Neutrophil (primary cell): Measurements from ENCODE around the gene TRIM38.

Experiments
- H3K27ac ChIP-seq: fragments of 200-600 bp; sonication (generic); 2 replicates; pipeline ENCODE4 v1.5.1; 2016; ENCODE audit warnings: mild to moderate bottlenecking, moderate library complexity
- H3K27me3 ChIP-seq: fragments of 200-600 bp; sonication (generic); 2 replicates; pipeline ENCODE4 v1.6.0; 2016; ENCODE audit warnings: mild to moderate bottlenecking
- H3K36me3 ChIP-seq: fragments of 200-600 bp; sonication (generic); 2 replicates; pipeline ENCODE4 v1.5.1; 2017
- H3K4me1 ChIP-seq, 2 experiments: fragments of 200-600 bp in 1 of 2; sonication (generic) in 1 of 2; 1 replicate in 1 of 2; 2 replicates in 1 of 2; pipeline versions ENCODE4 v1.5.1 to v1.6.1; 2013 to 2016; ENCODE audit warnings: low read depth in 1 of 2, low read length in 1 of 2, mild to moderate bottlenecking in 1 of 2, moderate library complexity in 1 of 2; ENCODE audit not compliant: control insufficient read depth in 1 of 2, insufficient read depth in 1 of 2
- H3K4me3 ChIP-seq, 2 experiments: fragments of 200-600 bp in 1 of 2; sonication (generic) in 1 of 2; 1 replicate in 1 of 2; 2 replicates in 1 of 2; pipeline ENCODE4 v1.5.1; 2013 to 2016; ENCODE audit warnings: low read depth in 1 of 2, low read length in 1 of 2, mild to moderate bottlenecking in 1 of 2, moderate library complexity in 1 of 2
- H3K9me3 ChIP-seq: fragments of 200-600 bp; sonication (generic); 2 replicates; pipeline ENCODE4 v1.5.1; 2016
- TF ChIP-seq, protein P1 (sequence below): fragments of 200-600 bp; sonication (generic); IDR thresholded peaks from 2 replicates; pipeline ENCODE4 v1.5.1; 2016; ENCODE audit warnings: antibody characterized with exemption

TRIM38 gene

DNA sequence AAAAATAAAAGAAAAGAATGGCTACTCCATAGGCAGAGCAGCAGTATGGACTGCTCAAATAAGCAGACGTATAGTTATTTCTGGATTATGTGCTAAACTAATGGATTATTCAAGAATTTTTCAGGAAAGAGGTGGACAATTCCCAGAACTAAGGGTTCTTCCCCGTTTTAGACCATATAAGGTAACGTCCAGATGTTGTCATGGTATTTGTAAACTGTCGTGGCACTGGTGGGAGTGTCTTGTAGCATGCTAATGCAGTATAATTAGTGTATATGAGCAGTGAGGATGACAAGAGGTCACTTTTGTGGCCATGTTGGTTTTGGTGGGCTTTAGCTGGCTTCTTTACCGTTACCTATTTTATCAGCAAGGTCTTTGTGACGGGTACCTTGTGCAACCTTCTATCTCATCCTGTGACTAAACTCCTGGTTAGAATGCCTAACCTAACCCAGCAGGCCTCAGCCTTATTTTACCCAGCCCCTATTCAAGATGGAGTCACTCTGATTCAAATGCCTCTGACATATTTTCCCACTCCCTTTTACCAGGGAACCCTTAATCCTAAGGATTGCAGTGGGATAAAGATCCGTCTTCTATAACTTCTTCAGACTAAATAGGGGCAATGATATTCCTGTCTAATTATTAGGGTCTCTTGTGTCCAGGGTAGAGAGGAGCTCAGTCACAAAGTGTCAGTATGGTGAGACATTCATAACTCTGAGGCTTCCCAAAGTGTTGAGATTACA lies 11.1 kb upstream of the TRIM38 start:
- Histone ChIP-seq H3K4me1 (no peaks in the 10 kb centered on the region), H3K36me3 (no peaks in the 10 kb centered on the region), H3K9me3 (no peaks in the 10 kb centered on the region), H3K27ac (no peak overlapping the region), H3K4me3 (no peak overlapping the region), H3K27me3 (no peaks in the 10 kb centered on the region)
- TF ChIP-seq, protein P1, sequence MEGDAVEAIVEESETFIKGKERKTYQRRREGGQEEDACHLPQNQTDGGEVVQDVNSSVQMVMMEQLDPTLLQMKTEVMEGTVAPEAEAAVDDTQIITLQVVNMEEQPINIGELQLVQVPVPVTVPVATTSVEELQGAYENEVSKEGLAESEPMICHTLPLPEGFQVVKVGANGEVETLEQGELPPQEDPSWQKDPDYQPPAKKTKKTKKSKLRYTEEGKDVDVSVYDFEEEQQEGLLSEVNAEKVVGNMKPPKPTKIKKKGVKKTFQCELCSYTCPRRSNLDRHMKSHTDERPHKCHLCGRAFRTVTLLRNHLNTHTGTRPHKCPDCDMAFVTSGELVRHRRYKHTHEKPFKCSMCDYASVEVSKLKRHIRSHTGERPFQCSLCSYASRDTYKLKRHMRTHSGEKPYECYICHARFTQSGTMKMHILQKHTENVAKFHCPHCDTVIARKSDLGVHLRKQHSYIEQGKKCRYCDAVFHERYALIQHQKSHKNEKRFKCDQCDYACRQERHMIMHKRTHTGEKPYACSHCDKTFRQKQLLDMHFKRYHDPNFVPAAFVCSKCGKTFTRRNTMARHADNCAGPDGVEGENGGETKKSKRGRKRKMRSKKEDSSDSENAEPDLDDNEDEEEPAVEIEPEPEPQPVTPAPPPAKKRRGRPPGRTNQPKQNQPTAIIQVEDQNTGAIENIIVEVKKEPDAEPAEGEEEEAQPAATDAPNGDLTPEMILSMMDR: no peak

DNA sequence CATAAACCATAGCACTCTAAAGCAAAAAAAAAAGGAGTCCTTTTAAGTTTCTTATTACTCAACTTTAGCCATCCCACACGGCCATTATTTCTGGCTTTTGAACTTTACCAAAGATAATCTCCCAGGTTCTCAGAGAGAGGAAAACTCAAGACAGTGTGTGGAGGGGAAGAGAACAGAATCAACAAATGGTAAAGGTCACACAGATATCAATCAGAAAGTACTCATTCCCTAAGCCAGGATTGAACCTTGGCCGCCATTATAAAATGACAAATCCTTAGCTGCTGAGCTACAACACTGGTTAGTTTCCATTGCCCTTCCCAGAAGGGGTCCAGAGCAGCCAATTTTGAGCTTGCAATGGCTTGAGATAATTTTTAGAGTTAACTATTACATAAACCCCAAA lies 10.1 kb upstream of the TRIM38 start:
- Histone ChIP-seq H3K4me3 (no peak overlapping the region), H3K27me3 (no peaks in the 10 kb centered on the region), H3K9me3 (no peaks in the 10 kb centered on the region), H3K4me1 (no peaks in the 10 kb centered on the region), H3K27ac (no peak overlapping the region), H3K36me3 (no peaks in the 10 kb centered on the region)
- TF ChIP-seq, protein P1: no peak

DNA sequence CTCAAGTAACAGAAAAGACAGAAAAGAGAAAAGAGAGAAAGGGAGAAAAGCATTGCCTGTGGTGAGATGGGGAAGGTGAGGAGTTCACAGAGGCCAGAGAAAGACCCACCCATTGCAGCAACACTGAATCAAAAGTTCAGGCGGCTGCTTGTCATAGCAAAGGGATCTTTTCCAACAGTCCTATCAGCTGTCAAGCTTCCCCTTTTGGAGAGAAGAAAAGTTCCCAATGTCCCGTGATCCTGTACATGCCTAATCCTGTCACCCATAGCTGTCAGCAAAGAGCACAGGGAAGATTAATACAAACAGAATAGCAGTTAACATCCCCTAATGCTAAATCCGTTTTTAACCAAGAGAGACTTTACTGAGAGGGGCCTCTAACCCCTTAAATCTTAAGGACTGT lies 8.9 kb upstream of the TRIM38 start:
- no peaks in the 10 kb centered on the region for H3K9me3 ChIP-seq
- no peak overlapping the region for H3K27ac ChIP-seq
- H3K4me3 ChIP-seq: no peak overlapping the region
- no peaks in the 10 kb centered on the region for H3K36me3 ChIP-seq
- H3K4me1 ChIP-seq: peaks cover 0 to 3% of the 10 kb centered on the region in 2 experiments
- H3K27me3 ChIP-seq: no peaks in the 10 kb centered on the region
- TF ChIP-seq, protein P1: no peak

DNA sequence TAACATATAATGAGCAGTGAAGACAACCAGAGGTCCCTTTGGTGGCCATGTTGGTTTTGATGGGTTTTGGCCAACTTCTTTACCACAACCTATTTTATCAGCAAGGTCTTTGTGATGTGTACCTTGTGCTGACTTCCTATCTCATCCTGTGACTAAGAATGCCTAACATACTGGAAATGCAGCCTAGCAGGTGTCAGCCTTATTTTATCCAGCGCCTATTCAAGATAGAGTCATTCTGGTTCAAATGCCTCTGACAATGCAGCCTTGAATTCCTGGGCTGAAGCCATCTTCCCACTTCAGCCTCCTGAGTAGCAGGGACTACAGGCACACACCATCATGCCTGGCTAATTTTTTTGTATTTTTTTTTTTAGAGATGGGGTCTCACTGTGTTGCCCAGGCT lies 7.8 kb upstream of the TRIM38 start:
- no peaks in the 10 kb centered on the region for H3K36me3 ChIP-seq
- H3K9me3 ChIP-seq: no peaks in the 10 kb centered on the region
- TF ChIP-seq, protein P1: no peak
- no peak overlapping the region for H3K4me3 ChIP-seq
- H3K4me1 ChIP-seq: peaks cover 0 to 7% of the 10 kb centered on the region in 2 experiments
- H3K27me3 ChIP-seq: no peaks in the 10 kb centered on the region
- H3K27ac ChIP-seq: no peak overlapping the region

DNA sequence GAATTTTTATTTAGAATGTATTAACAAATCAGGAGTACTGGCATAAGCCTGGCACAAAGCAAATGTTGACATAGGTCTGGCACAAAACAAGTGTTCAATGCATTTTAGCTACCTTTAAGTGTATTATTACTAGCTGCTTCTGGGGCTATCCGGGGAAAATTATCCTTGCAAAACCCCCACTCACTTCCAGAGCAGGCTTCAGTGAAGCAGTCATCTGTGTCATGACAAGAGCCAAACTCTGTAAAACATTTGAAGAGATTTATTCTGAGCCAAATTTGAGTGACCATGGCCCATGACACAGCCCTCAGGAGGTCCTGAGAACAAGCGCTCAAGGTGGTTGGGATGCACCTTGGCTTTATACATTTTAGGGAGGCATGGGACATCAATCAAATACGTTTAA lies 6.4 kb upstream of the TRIM38 start:
- H3K4me1 ChIP-seq: peaks cover 0 to 7% of the 10 kb centered on the region in 2 experiments
- H3K9me3 ChIP-seq: no peaks in the 10 kb centered on the region
- H3K36me3 ChIP-seq: no peaks in the 10 kb centered on the region
- no peak overlapping the region for H3K27ac ChIP-seq
- H3K4me3 ChIP-seq: no peak overlapping the region
- H3K27me3 ChIP-seq: no peaks in the 10 kb centered on the region
- TF ChIP-seq, protein P1: no peak
